ENCODE results near the gene SHFL.

SHFL gene

DNA sequence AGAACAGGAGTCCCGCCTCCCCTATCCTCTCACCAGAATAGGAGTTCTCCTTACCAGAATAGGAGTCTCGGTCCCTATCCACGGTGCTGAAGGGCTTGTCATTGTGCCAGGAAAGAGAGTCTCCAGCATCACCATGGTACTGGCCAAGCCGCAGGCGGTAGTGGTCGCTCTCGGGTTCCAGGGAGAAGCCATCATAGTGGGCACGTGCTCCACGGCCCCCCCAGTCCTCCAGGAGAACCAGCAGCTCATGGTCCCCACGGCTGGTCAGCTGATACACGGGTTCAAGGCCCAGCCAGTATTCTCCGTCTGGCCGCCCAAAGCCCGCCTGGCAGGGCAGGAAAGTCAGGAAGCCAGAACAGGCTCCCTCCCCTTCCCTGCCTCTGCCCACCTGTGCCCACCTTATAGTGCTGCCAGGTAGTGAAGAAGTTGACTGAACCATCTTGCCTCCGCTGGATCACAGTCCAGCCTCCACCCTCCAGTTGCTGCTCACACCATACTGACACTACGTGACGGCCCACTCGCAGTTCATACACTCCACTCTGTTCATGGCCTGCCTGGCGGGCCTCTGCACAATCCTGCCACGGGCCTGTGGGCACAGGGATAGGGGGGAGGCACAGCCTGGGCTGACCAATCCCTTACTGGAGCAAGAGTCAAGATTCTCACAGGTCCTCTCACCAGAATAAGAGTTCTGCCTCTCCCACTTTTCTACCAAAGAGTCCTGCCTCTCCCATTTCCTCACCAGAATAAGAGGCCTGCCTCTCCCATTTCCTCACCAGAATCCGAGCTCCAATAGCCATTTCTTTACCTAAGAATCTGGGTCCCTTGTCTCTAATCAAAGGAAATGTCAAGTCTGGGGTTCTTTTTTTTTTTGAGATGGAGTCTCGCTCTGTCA is 7.4 kb downstream of the SHFL start:
- Mint-ChIP-seq H3K9me3 (no peaks in the 10 kb centered on the region), H3K27me3 (peaks cover 2% of the 10 kb centered on the region), H3K36me3 (ENCODE audit: low read depth) (peaks cover 53% of the 10 kb centered on the region), H3K27ac (no peak overlapping the region), H3K4me3 (no peak overlapping the region), H3K4me1 (ENCODE audit: low read depth) (peaks cover 25% of the 10 kb centered on the region)
- intact Hi-C loops (cut with micrococcal nuclease) = no loop called here

DNA sequence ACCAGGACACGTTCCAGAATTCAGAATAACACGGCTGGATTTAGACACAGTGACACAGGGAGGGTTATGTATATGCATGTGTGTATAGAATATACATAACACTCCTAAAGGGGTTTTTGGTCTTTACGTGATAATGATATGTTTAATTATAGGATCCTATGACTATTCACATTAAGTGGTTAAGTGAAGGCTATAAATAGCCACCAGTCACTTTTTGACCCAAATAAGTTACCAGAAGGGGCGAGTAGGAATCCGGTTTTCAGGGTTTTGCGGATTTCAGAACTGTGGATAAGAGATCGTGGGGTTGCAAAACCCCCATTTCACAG is 9.5 kb downstream of the SHFL start:
- peaks cover 36% of the 10 kb centered on the region for H3K36me3 Mint-ChIP-seq (ENCODE audit: low read depth)
- H3K4me1 Mint-ChIP-seq (ENCODE audit: low read depth) = peaks cover 36% of the 10 kb centered on the region
- H3K27me3 Mint-ChIP-seq = peaks cover 2% of the 10 kb centered on the region
- peak overlapping the region; percentile 86 for H3K27ac Mint-ChIP-seq
- no peaks in the 10 kb centered on the region for H3K9me3 Mint-ChIP-seq
- no peak overlapping the region for H3K4me3 Mint-ChIP-seq
- intact Hi-C loops (cut with micrococcal nuclease) = no loop called here

DNA sequence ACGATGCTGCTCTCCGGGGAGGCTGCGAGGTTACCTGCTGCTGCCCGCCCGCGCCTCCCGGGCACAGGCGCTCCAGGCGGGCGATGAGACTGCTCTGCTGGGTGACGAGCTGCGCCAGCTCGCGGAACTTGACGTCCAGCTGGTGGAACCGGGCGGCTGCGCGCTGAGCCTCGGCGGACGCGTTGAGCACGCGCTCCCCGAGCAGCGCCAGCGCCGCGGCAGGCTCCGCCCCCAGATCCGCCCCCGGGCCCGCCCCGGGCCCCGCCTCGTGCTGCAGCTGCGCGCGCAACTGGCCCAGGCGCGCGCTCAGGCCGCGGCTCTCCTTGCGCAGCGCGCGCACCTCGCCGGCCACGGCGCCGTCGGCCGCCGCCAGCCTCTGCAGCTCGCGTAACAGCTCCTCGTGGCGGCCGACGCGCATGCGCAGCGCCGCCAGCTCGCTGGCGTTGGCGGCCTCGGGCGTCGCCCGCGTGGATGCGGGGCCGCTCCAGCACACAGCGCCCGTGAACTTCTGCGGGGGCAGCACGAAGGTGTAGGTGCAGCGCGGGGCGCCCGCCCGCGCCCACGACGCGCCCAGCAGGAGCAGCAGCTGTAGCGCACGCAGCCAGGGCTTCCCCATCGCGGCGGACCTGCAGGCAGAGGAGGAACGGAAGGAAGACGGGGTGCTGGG is 10.0 kb downstream of the SHFL start:
- Mint-ChIP-seq H3K9me3 (no peaks in the 10 kb centered on the region), H3K36me3 (ENCODE audit: low read depth) (peaks cover 31% of the 10 kb centered on the region), H3K4me1 (ENCODE audit: low read depth) (peaks cover 41% of the 10 kb centered on the region), H3K27me3 (peaks cover 2% of the 10 kb centered on the region), H3K4me3 (peak overlapping the region; percentile 75), H3K27ac (peak overlapping the region; percentile 86)
- intact Hi-C loops (cut with micrococcal nuclease) = no loop called here

DNA sequence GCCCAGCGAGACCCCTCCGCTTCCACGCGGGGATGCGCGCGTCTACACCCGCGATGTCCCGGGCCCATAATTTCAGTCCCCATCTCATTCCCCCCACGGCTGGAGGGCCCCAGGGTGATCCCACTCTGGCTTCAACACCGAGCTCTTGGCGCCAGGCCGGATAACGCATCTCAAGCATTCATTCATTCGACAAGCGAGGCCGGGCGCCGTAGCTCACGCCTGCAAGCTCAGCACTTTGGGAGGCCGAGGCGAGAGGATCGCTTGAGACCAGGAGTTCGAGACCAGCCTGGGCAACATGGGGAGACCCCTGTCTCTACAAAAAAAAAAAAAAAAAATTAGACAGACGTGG is 10.5 kb downstream of the SHFL start:
- Mint-ChIP-seq H3K27me3 (peaks cover 2% of the 10 kb centered on the region), H3K27ac (peak overlapping the region; percentile 86), H3K4me1 (ENCODE audit: low read depth) (peaks cover 44% of the 10 kb centered on the region), H3K36me3 (ENCODE audit: low read depth) (peaks cover 26% of the 10 kb centered on the region), H3K9me3 (no peaks in the 10 kb centered on the region), H3K4me3 (peak overlapping the region; percentile 75)
- intact Hi-C loops (cut with micrococcal nuclease) = no loop called here

- Mint-ChIP-seq H3K27ac (peak overlapping the region; percentile 68), H3K9me3 (no peaks in the 10 kb centered on the region), H3K4me1 (ENCODE audit: low read depth) (peaks cover 71% of the 10 kb centered on the region), H3K36me3 (ENCODE audit: low read depth) (no peaks in the 10 kb centered on the region), H3K27me3 (no peaks in the 10 kb centered on the region), H3K4me3 (no peak overlapping the region)
- intact Hi-C loops (cut with micrococcal nuclease) = no loop called here
These were observed 14.2 kb downstream of the SHFL start for GRCh38 chr19:10100163-10100785.

GRCh38 chr19:10102787-10103236 is 16.7 kb downstream of the SHFL start:
- Mint-ChIP-seq H3K9me3 (no peaks in the 10 kb centered on the region), H3K4me3 (no peak overlapping the region), H3K27ac (peak overlapping the region; percentile 84), H3K27me3 (no peaks in the 10 kb centered on the region), H3K4me1 (ENCODE audit: low read depth) (peaks cover 87% of the 10 kb centered on the region), H3K36me3 (ENCODE audit: low read depth) (peaks cover 18% of the 10 kb centered on the region)
- intact Hi-C loops (cut with micrococcal nuclease) = no loop called here

DNA sequence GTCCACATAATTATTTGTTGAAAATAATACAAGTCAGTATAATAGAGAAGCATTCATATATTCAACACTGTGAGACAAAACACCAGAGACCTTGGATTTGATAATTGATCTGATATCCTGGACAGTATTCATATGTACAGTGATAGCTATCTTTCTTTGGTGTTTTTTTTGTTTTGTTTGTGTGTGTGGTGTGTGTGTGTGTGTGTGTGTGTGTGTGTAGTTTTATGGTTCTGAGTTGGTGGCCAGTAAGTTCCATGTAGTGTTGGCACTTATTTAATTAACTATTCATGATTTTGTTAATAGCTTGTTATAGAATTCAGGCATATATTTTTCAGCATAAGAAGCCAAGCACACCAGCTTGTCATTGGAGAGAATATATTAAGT is 18.0 kb downstream of the SHFL start:
- H3K4me3 Mint-ChIP-seq = no peak overlapping the region
- H3K9me3 Mint-ChIP-seq = no peaks in the 10 kb centered on the region
- peaks cover 79% of the 10 kb centered on the region for H3K4me1 Mint-ChIP-seq (ENCODE audit: low read depth)

DNA sequence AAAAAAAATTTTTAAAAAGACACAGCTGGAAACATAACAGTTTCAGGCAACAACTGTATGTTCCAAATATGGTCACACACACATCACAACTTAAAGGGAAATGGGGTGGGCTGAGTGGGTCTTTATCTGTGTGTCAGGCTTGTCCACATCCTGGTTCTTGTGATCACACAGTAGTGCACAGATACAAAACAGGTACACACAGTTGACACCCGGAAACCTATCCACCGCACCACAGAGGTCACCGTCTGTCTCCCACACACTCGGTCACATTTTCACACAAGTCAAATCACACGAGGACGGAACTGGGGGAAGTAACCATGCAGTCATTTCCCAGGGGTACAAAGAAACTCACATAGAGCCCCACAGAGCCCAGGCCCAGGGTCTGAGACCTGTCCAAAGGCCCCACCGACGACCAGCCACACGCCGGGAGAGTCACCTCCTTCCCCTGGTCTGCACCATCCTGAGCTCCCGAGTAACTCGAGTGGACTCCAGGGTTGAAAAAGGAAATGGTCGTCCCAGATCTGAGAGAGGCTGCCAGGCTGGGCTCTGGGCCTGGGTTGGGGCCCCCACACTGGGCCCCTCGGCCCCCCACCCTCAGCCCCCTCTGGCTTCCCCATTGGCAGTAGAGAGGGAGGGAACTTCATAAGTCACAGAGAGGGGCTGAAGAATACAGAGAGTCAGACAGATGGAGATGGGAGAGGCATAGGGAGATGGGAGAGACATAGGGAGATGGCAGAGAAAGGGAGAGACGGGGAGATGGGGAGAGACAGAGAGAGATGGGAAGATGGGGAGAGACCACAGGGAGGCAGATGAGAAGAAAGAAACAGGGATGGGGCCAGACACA is 18.8 kb downstream of the SHFL start:
- Mint-ChIP-seq H3K4me3 (no peak overlapping the region), H3K4me1 (ENCODE audit: low read depth) (peaks cover 79% of the 10 kb centered on the region), H3K27ac (peak overlapping the region; percentile 84), H3K36me3 (ENCODE audit: low read depth) (peaks cover 39% of the 10 kb centered on the region), H3K9me3 (no peaks in the 10 kb centered on the region), H3K27me3 (no peaks in the 10 kb centered on the region)
- intact Hi-C loops (cut with micrococcal nuclease) = no loop called here

More for the DNA sequence above, 18.0 kb downstream of the SHFL start:
- Mint-ChIP-seq H3K36me3 (ENCODE audit: low read depth) (peaks cover 31% of the 10 kb centered on the region), H3K27ac (peak overlapping the region; percentile 84), H3K27me3 (no peaks in the 10 kb centered on the region)
- intact Hi-C loops (cut with micrococcal nuclease) = no loop called here

DNA sequence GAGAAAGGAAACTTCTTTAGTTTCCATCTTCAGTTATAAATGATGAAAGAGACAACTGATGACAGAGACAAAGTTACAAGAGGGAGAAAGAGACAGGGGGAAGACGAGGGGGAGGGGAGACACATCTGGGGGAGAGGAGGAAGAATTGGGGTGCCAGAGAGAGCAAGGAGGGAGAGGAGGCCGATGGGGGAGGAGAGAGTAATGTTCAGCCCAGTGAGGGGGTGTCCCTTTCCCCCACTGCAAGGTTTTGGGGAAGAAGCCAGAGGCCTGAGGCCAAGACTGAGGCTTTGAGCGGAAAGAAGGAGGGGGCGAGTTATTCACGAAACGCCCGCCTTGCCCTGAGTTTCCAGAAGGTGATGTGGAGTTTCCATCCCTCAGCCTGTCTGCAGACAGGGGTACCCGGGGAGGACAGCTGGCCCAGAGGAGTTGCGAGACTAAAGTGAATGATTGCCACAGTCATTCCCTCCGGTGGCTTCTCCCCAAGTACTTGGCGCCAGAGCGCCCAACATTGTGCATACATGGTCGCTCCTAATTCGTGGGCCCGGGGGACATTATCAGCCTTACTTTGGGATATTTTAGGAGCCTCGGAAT is 19.5 kb downstream of the SHFL start:
- no peaks in the 10 kb centered on the region for H3K27me3 Mint-ChIP-seq
- H3K9me3 Mint-ChIP-seq = no peaks in the 10 kb centered on the region
- intact Hi-C loops (cut with micrococcal nuclease) = no loop called here
- peaks cover 46% of the 10 kb centered on the region for H3K36me3 Mint-ChIP-seq (ENCODE audit: low read depth)
- H3K4me3 Mint-ChIP-seq = peak overlapping the region; percentile 15
- peak overlapping the region; percentile 84 for H3K27ac Mint-ChIP-seq
- H3K4me1 Mint-ChIP-seq (ENCODE audit: low read depth) = peaks cover 81% of the 10 kb centered on the region

- intact Hi-C loops (cut with micrococcal nuclease) = no loop called here
- Mint-ChIP-seq H3K4me3 (peak within 1 kb of the TSS; percentile 85), H3K9me3 (no peaks in the 10 kb centered on the region), H3K27me3 (no peaks in the 10 kb centered on the region), H3K27ac (peak within 1 kb of the TSS; percentile 84), H3K4me1 (ENCODE audit: low read depth) (peaks cover 81% of the 10 kb centered on the region), H3K36me3 (ENCODE audit: low read depth) (peaks cover 53% of the 10 kb centered on the region)
These were observed 20.2 kb downstream of the SHFL start, which contains the start of gene PPAN for GRCh38 chr19:10106100-10106936. Gene PPAN (plus strand): TSS chr19:10106362. CDS start chr19:10106395, 33 bp downstream.

DNA sequence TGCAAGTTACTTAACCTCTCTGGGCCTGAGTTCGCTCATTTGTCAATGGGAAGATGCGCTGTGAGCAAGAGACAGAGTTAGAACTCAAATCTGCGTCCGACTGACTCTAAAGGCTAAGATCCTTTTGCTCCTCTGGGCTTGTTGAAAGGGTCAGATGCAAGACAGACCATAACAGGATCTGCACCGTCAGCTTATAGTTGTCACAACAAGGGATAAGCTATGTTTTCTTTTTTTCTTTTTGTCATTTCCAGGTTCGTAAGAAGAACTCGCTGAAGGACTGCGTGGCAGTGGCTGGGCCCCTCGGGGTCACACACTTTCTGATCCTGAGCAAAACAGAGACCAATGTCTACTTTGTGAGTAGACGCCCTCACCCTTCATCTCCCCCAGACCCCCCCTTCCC is 21.1 kb downstream of the SHFL start:
- peaks cover 63% of the 10 kb centered on the region for H3K36me3 Mint-ChIP-seq (ENCODE audit: low read depth)
- H3K4me1 Mint-ChIP-seq (ENCODE audit: low read depth) = peaks cover 83% of the 10 kb centered on the region
- peak overlapping the region; percentile 84 for H3K27ac Mint-ChIP-seq

GRCh38 chr19:10107817-10108367 is 21.8 kb downstream of the SHFL start:
- H3K4me1 Mint-ChIP-seq (ENCODE audit: low read depth) = peaks cover 83% of the 10 kb centered on the region

More for the DNA sequence above, 21.1 kb downstream of the SHFL start:
- Mint-ChIP-seq H3K4me3 (peak overlapping the region; percentile 85), H3K9me3 (no peaks in the 10 kb centered on the region), H3K27me3 (no peaks in the 10 kb centered on the region)
- intact Hi-C loops (cut with micrococcal nuclease) = no loop called here

More at GRCh38 chr19:10107817-10108367, 21.8 kb downstream of the SHFL start:
- Mint-ChIP-seq H3K27me3 (no peaks in the 10 kb centered on the region), H3K36me3 (ENCODE audit: low read depth) (peaks cover 69% of the 10 kb centered on the region), H3K27ac (peak overlapping the region; percentile 84), H3K9me3 (no peaks in the 10 kb centered on the region), H3K4me3 (no peak overlapping the region)
- intact Hi-C loops (cut with micrococcal nuclease) = no loop called here
